ENCODE measurements around the gene TMEM234. TPM values are rescaled to one million over a fixed set of nuclear protein-coding genes. Genes with fewer than 3 reads are reported as not detected.
A peak's percentile ranks its signal among the peaks of the same experiment; 100 is the strongest.

The TMEM234 gene
- total RNA-seq, 1 donor from 2014 or later = 11.1 TPM

GRCh38 chr1:32240140-32240951, 18.2 kb upstream of the TMEM234 start:
- peak; percentile 40 to 48 for DNase-seq (ENCODE audit: low read depth in 2 of 2)

- no peak for DNase-seq (ENCODE audit: low read depth in 2 of 2)
These were observed 17.6 kb upstream of the TMEM234 start for GRCh38 chr1:32239790-32240139.

GRCh38 chr1:32239337-32239736, 17.2 kb upstream of the TMEM234 start:
- DNase-seq (ENCODE audit: low read depth in 2 of 2) = no peak

- peak in 1 of 2 donors; percentile 35 for DNase-seq (ENCODE audit: low read depth in 2 of 2)
These were observed 12.6 kb upstream of the TMEM234 start for GRCh38 chr1:32234792-32235191.

- DNase-seq (ENCODE audit: low read depth in 2 of 2) = no peak
These were observed 10.6 kb upstream of the TMEM234 start for GRCh38 chr1:32232558-32233304.

GRCh38 chr1:32231843-32232432, 9.8 kb upstream of the TMEM234 start:
- DNase-seq (ENCODE audit: low read depth in 2 of 2) = no peak

GRCh38 chr1:32228771-32229170, 6.6 kb upstream of the TMEM234 start:
- no peak for DNase-seq (ENCODE audit: low read depth in 2 of 2)

GRCh38 chr1:32224285-32224684, 2.1 kb upstream of the TMEM234 start:
- no peak for DNase-seq (ENCODE audit: low read depth in 2 of 2)

- DNase-seq (ENCODE audit: low read depth in 2 of 2) = peak in 1 of 2 donors; percentile 77
These were observed 1.5 kb upstream of the TMEM234 start for GRCh38 chr1:32223683-32224082.

GRCh38 chr1:32221581-32221979, 573 bp downstream of the TMEM234 start:
- DNase-seq (ENCODE audit: low read depth in 2 of 2) = no peak

GRCh38 chr1:32220746-32221580, 1.2 kb downstream of the TMEM234 start:
- no peak for DNase-seq (ENCODE audit: low read depth in 2 of 2)

GRCh38 chr1:32219022-32219421, 3.1 kb downstream of the TMEM234 start:
- no peak for DNase-seq (ENCODE audit: low read depth in 2 of 2)

- peak in 1 of 2 donors; percentile 28 for DNase-seq (ENCODE audit: low read depth in 2 of 2)
These were observed 5.6 kb downstream of the TMEM234 start for GRCh38 chr1:32216566-32216965.

- peak; percentile 75 to 84 for DNase-seq (ENCODE audit: low read depth in 2 of 2)
These were observed 6.3 kb downstream of the TMEM234 start for GRCh38 chr1:32215629-32216480.

GRCh38 chr1:32208891-32209328, 13.2 kb downstream of the TMEM234 start, which contains the start of gene DCDC2B:
Gene DCDC2B (plus strand): TSS chr1:32209089. CDS start chr1:32209094, 5 bp downstream.
- DNase-seq (ENCODE audit: low read depth in 2 of 2) = peak in 1 of 2 donors; percentile 61

- DNase-seq (ENCODE audit: low read depth in 2 of 2) = no peak
These were observed 13.7 kb downstream of the TMEM234 start for GRCh38 chr1:32208469-32208868.

GRCh38 chr1:32205401-32206370, 16.5 kb downstream of the TMEM234 start, which contains the start of gene IQCC:
Gene IQCC (plus strand): TSS chr1:32205671. CDS start chr1:32205682, 11 bp downstream.
- DNase-seq (ENCODE audit: low read depth in 2 of 2) = peak; percentile 84 to 91

- no peak for DNase-seq (ENCODE audit: low read depth in 2 of 2)
These were observed 17.2 kb downstream of the TMEM234 start for GRCh38 chr1:32204943-32205361.

All from lung microvascular endothelial cell (primary cell).